HEK293 (cell line): ENCODE measurements around the gene RPS28.
"Not testable (repeated sequence)": the region's sequence is repeated elsewhere in the genome, so short reads cannot be mapped to it uniquely, and the experiment has no call there.

Source experiments
- CTCF ChIA-PET: fragments of 350-600 bp; formaldehyde crosslinking; extraction: SDS; loops from one replicate; lab custom pipeline; 2021; ENCODE audit warnings: antibody characterized with exemption; lab: Yijun Ruan, JAX
- POLR2A ChIA-PET: fragments of 300-600 bp; formaldehyde crosslinking; extraction: SDS; loops from one replicate; lab custom pipeline; 2020; ENCODE audit warnings: antibody characterized with exemption, inconsistent platforms; lab: Yijun Ruan, JAX
- H3K27ac ChIP-seq: fragments of 200-500 bp; sonication (Bioruptor generic); 2 replicates; pipeline ENCODE4 v1.5.1; 2014; ENCODE audit warnings: low read depth, low read length, control low read depth, inconsistent platforms; ENCODE audit errors: extremely low read depth
- H3K36me3 ChIP-seq, 2 experiments: fragments of 200-500 bp in 1 of 2; sonication (Bioruptor generic) in 1 of 2; 1 replicate in 1 of 2; 2 replicates in 1 of 2; pipeline ENCODE4 v1.5.1; 2014 to 2017; ENCODE audit warnings: inconsistent platforms in 2 of 2, low read length in 2 of 2; ENCODE audit not compliant: control insufficient read depth in 2 of 2, insufficient read depth in 1 of 2
- H3K4me1 ChIP-seq: fragments of 200-500 bp; sonication (Bioruptor generic); 2 replicates; pipeline ENCODE4 v1.5.1; 2014; ENCODE audit warnings: mild to moderate bottlenecking, low read length, inconsistent platforms; ENCODE audit not compliant: control insufficient read depth, insufficient read depth
- H3K4me3 ChIP-seq: 2 replicates; pipeline ENCODE4 v1.5.1; 2011; ENCODE audit warnings: low read depth, mild to moderate bottlenecking, control low read depth, low read length, moderate library complexity
- H3K9me3 ChIP-seq: fragments of 200-500 bp; sonication (Bioruptor generic); 2 replicates; pipeline ENCODE4 v1.5.1; 2014; ENCODE audit warnings: low read depth, low read length, inconsistent platforms; ENCODE audit not compliant: control insufficient read depth, insufficient read depth
- MYNN ChIP-seq: fragments of 450-650 bp; formaldehyde crosslinking; IDR thresholded peaks from 2 replicates; pipeline ENCODE4 v1.5.1; 2016; ENCODE audit warnings: missing biosample characterization, missing genetic modification characterization, borderline replicate concordance
- ZBTB17 ChIP-seq: fragments of 450-650 bp; formaldehyde crosslinking; IDR thresholded peaks from 2 replicates; pipeline ENCODE4 v1.5.1; 2016; ENCODE audit warnings: missing biosample characterization, missing genetic modification characterization
- ZBTB7A ChIP-seq: fragments of 450-650 bp; formaldehyde crosslinking; IDR thresholded peaks from 2 replicates; pipeline ENCODE4 v1.5.1; 2016; ENCODE audit warnings: low read depth, missing biosample characterization, missing genetic modification characterization
- ZNF211 ChIP-seq: fragments of 450-650 bp; formaldehyde crosslinking; IDR thresholded peaks from 2 replicates; pipeline ENCODE4 v1.5.1; 2016; ENCODE audit warnings: low read depth, missing biosample characterization, missing genetic modification characterization
- ZNF292 ChIP-seq: fragments of 450-650 bp; formaldehyde crosslinking; IDR thresholded peaks from 2 replicates; pipeline ENCODE4 v1.5.1; 2016; ENCODE audit warnings: low read depth, missing biosample characterization, missing genetic modification characterization, borderline replicate concordance
- ZNF341 ChIP-seq: fragments of 450-650 bp; formaldehyde crosslinking; IDR thresholded peaks from 2 replicates; pipeline ENCODE4; 2016; ENCODE audit warnings: low read depth, missing biosample characterization, missing genetic modification characterization
- ZNF394 ChIP-seq: fragments of 450-650 bp; formaldehyde crosslinking; IDR thresholded peaks from 2 replicates; pipeline ENCODE4 v1.5.1; 2016; ENCODE audit warnings: missing biosample characterization, missing genetic modification characterization, mild to moderate bottlenecking, moderate library complexity, borderline replicate concordance
- ZNF501 ChIP-seq: fragments of 450-650 bp; formaldehyde crosslinking; IDR thresholded peaks from 2 replicates; pipeline ENCODE4 v1.5.1; 2016; ENCODE audit warnings: missing biosample characterization, missing genetic modification characterization
- ZNF558 ChIP-seq: fragments of 450-650 bp; formaldehyde crosslinking; IDR thresholded peaks from 2 replicates; pipeline ENCODE4 v1.5.1; 2016; ENCODE audit warnings: missing biosample characterization, missing genetic modification characterization
- ZNF571 ChIP-seq: fragments of 450-650 bp; formaldehyde crosslinking; IDR thresholded peaks from 2 replicates; pipeline ENCODE4 v1.5.0; 2017; ENCODE audit warnings: missing biosample characterization, missing genetic modification characterization
- ZNF624 ChIP-seq: fragments of 450-650 bp; formaldehyde crosslinking; IDR thresholded peaks from 2 replicates; pipeline ENCODE4 v1.5.1; 2017; ENCODE audit warnings: missing biosample characterization, missing genetic modification characterization
- ZNF654 ChIP-seq: fragments of 450-650 bp; formaldehyde crosslinking; IDR thresholded peaks from 2 replicates; pipeline ENCODE4 v1.5.1; 2016; ENCODE audit warnings: low read depth, missing biosample characterization, missing genetic modification characterization
- ZNF664 ChIP-seq: fragments of 450-650 bp; formaldehyde crosslinking; IDR thresholded peaks from 2 replicates; pipeline ENCODE4 v1.5.1; 2016; ENCODE audit warnings: missing biosample characterization, missing genetic modification characterization
- ZNF837 ChIP-seq: fragments of 450-650 bp; formaldehyde crosslinking; IDR thresholded peaks from 2 replicates; pipeline ENCODE4 v1.5.1; 2016; ENCODE audit warnings: missing biosample characterization, missing genetic modification characterization
- TF ChIP-seq, protein P1 (sequence below): fragments of 450-650 bp; formaldehyde crosslinking; IDR thresholded peaks from 2 replicates; pipeline ENCODE4 v1.5.1; 2016; ENCODE audit warnings: missing biosample characterization, missing genetic modification characterization
- TF ChIP-seq, protein P2 (sequence below): fragments of 450-650 bp; formaldehyde crosslinking; IDR thresholded peaks from 2 replicates; pipeline ENCODE4 v1.5.1; 2016; ENCODE audit warnings: missing biosample characterization, missing genetic modification characterization
- TF ChIP-seq, protein P3 (sequence below): fragments of 450-650 bp; formaldehyde crosslinking; IDR thresholded peaks from 2 replicates; pipeline ENCODE4 v1.5.1; 2017; ENCODE audit warnings: missing biosample characterization, missing genetic modification characterization
- TF ChIP-seq, protein P4 (sequence below): fragments of 450-650 bp; formaldehyde crosslinking; IDR thresholded peaks from 2 replicates; pipeline ENCODE4 v1.5.1; 2016; ENCODE audit warnings: missing biosample characterization, missing genetic modification characterization

RPS28 gene

DNA sequence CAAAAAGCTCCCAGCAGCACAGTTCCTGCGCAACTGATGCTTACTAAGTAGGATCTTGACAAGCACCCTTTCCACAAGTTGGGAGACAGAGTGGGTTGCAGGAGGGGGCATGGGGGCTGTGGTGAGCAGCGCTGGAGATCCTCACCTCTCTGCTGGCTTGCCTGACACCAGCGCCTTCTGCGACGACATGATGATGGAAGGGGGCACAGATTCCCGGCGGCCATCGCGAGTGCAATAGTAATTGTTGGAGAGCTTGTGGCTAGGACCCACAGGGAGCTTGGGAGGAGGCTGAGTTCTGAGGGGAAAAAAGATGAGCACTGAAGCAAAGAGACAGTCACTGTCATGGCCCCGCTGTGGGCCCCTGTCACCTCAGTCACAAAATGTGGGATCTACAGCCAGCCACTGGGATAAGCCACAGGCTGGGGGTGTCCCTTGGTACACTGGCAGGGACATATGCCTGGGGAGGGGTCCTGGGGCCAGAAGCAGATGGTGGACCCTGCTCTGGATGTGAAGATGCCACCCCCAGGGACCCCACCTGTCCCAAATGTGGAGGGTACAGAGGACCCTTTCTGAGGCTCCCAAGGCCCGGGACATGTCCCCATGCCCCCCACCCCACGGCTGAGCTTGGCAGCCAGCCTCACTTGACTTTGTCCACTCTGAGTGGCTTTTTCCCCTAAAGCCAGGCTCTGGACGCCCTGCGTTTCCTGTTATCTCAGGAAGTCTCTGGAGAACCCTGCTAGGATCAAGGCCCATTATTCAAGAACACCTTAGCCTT lies 4.8 kb upstream of the RPS28 start (continued):
- TF ChIP-seq MYNN (tag by site-specific recombination), result no peak

DNA sequence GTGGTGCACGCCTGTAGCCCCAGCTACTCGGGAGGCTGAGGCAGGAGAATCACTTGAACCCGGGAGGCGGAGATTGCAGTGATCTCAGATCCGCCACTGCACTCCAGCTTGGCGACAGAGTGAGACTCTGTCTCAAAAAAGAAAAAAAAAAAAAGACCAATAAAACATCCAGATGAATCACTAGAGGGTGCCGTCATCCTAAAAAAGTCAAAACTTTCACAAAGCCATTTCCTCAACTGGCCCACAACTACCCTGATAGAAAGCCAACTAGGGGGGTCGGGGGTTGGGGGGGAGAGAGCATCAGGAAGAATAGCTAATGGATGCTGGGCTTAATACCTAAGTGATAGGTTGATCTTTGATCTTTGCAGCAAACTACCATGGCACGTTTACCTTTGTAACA lies 2.5 kb upstream of the RPS28 start:
- peaks cover 21 to 54% of the 10 kb centered on the region in 2 experiments for H3K36me3 ChIP-seq
- H3K27ac ChIP-seq, H3K4me3 ChIP-seq, H3K4me1 ChIP-seq, H3K9me3 ChIP-seq: not testable (repeated sequence)
- TF ChIP-seq ZNF341 (tag by site-specific recombination), result peak; percentile 62
- TF ChIP-seq, protein P1, sequence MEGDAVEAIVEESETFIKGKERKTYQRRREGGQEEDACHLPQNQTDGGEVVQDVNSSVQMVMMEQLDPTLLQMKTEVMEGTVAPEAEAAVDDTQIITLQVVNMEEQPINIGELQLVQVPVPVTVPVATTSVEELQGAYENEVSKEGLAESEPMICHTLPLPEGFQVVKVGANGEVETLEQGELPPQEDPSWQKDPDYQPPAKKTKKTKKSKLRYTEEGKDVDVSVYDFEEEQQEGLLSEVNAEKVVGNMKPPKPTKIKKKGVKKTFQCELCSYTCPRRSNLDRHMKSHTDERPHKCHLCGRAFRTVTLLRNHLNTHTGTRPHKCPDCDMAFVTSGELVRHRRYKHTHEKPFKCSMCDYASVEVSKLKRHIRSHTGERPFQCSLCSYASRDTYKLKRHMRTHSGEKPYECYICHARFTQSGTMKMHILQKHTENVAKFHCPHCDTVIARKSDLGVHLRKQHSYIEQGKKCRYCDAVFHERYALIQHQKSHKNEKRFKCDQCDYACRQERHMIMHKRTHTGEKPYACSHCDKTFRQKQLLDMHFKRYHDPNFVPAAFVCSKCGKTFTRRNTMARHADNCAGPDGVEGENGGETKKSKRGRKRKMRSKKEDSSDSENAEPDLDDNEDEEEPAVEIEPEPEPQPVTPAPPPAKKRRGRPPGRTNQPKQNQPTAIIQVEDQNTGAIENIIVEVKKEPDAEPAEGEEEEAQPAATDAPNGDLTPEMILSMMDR (tag by site-specific recombination), result 0 out of 2 replicates have a peak, but pooled peaks have one; percentile 11
- peak; percentile 27 for TF ChIP-seq ZNF654 (tag by site-specific recombination)
- CTCF ChIA-PET, result interaction anchor here (0.6 to 1.1 kb wide), 2 partner anchors 50 to 58 kb away, joined by 4 to 5 read pairs; no protein-coding TSS in a partner anchor
- POLR2A ChIA-PET, result interaction anchor here (0.6 to 0.7 kb wide), 4 partner anchors 81 to 808 kb away, joined by 3 to 13 read pairs (median 4); no protein-coding TSS in a partner anchor

DNA sequence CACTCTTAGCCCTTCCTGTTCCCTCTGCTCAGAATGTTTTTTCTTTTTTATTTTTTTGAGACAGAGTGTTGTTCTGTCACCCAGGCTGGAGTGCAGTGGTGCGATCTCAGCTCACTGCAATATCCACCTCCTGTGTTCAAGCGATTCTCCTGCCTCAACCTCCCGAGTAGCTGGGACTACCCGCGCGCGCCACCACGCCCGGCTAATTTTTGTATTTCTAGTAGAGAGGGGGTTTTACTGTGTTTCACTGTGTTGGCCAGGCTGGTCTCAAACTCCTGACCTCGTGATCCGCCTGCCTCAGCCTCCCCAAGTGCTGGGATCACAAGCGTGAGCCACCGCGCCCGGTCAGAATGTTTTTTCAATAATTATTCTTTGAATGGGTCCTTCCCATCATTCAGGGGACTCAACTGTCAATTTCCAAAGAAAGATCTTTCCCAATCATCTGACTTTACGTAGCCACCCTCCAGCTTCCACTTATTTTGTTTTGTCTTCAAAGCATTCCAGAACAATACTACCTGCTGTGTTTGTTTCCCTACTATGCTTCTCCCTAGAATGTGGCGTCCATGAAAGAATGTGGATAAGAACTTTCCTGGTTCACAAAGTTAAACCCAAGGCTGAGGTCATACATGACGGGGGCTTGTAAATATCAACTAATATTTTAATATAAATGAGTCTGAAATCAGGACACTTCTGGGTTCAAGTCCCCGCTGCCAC lies 1.3 kb upstream of the RPS28 start:
- ChIA-PET CTCF (interaction anchor here (0.6 kb wide), 2 partner anchors 378 to 402 kb away, joined by 3 to 5 read pairs; no protein-coding TSS in a partner anchor), POLR2A (no interaction called here)
- Histone ChIP-seq H3K9me3 (no peaks in the 10 kb centered on the region), H3K4me1 (peaks cover 5% of the 10 kb centered on the region; the same call in 1 of the 2 replicates), H3K27ac (peak overlapping the region; percentile 67; the same call in 1 of the 2 replicates), H3K36me3 (peaks cover 17 to 53% of the 10 kb centered on the region in 2 experiments), H3K4me3 (peak overlapping the region; percentile 97)
- TF ChIP-seq ZNF394 (no peak), ZNF624 (tag by site-specific recombination) (no peak), ZNF664 (tag by site-specific recombination) (no peak), ZBTB7A (tag by site-specific recombination) (no peak), ZNF211 (no peak), ZNF837 (no peak), MYNN (tag by site-specific recombination) (no peak), ZNF558 (tag by site-specific recombination) (no peak), ZNF292 (tag by site-specific recombination) (no peak), ZBTB17 (tag by site-specific recombination) (no peak), ZNF571 (tag by site-specific recombination) (no peak), ZNF501 (tag by site-specific recombination) (no peak)
- TF ChIP-seq, protein P2, sequence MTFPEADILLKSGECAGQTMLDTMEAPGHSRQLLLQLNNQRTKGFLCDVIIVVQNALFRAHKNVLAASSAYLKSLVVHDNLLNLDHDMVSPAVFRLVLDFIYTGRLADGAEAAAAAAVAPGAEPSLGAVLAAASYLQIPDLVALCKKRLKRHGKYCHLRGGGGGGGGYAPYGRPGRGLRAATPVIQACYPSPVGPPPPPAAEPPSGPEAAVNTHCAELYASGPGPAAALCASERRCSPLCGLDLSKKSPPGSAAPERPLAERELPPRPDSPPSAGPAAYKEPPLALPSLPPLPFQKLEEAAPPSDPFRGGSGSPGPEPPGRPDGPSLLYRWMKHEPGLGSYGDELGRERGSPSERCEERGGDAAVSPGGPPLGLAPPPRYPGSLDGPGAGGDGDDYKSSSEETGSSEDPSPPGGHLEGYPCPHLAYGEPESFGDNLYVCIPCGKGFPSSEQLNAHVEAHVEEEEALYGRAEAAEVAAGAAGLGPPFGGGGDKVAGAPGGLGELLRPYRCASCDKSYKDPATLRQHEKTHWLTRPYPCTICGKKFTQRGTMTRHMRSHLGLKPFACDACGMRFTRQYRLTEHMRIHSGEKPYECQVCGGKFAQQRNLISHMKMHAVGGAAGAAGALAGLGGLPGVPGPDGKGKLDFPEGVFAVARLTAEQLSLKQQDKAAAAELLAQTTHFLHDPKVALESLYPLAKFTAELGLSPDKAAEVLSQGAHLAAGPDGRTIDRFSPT (tag by site-specific recombination), result no peak
- TF ChIP-seq, protein P3, sequence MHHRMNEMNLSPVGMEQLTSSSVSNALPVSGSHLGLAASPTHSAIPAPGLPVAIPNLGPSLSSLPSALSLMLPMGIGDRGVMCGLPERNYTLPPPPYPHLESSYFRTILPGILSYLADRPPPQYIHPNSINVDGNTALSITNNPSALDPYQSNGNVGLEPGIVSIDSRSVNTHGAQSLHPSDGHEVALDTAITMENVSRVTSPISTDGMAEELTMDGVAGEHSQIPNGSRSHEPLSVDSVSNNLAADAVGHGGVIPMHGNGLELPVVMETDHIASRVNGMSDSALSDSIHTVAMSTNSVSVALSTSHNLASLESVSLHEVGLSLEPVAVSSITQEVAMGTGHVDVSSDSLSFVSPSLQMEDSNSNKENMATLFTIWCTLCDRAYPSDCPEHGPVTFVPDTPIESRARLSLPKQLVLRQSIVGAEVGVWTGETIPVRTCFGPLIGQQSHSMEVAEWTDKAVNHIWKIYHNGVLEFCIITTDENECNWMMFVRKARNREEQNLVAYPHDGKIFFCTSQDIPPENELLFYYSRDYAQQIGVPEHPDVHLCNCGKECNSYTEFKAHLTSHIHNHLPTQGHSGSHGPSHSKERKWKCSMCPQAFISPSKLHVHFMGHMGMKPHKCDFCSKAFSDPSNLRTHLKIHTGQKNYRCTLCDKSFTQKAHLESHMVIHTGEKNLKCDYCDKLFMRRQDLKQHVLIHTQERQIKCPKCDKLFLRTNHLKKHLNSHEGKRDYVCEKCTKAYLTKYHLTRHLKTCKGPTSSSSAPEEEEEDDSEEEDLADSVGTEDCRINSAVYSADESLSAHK (tag by site-specific recombination), result no peak
- TF ChIP-seq, protein P4, sequence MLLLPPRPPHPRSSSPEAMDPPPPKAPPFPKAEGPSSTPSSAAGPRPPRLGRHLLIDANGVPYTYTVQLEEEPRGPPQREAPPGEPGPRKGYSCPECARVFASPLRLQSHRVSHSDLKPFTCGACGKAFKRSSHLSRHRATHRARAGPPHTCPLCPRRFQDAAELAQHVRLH (tag by site-specific recombination), result no peak
